ENCODE data around the gene MUC5AC. TPM values are rescaled to one million over a fixed set of nuclear protein-coding genes. Genes with fewer than 3 reads are reported as not detected.

MUC5AC gene
- total RNA-seq, 1 experiment from 2014 or later = not detected

DNA sequence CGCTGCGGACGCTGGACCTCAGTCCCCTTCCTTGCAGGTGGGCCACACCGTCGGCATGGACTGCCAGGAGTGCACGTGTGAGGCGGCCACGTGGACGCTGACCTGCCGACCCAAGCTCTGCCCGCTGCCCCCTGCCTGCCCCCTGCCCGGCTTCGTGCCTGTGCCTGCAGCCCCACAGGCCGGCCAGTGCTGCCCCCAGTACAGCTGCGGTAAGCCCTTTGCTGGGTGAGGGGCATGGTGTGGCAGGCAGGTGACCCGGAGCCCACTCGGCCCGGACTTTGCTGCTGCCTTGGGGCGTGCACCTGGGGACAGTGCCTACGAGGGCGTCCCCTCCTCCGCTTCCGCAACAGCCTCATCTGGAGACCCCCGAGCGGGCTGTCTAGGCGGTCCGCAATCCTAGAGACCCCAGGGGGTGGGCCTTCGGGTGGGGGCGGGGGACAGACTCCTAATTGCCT, 39.7 kb downstream of the MUC5AC start:
- Histone ChIP-seq H3K27ac (ENCODE audit: low read depth, low read length, poor library complexity, severe bottlenecking) (no peak overlapping the region), H3K36me3 (ENCODE audit: insufficient read depth, low read length, poor library complexity, severe bottlenecking) (no peaks in the 10 kb centered on the region), H3K9me3 (ENCODE audit: low read depth, low read length, poor library complexity, severe bottlenecking) (no peaks in the 10 kb centered on the region), H3K4me3 (ENCODE audit: low read depth, low read length, poor library complexity, severe bottlenecking) (no peak overlapping the region), H3K4me1 (ENCODE audit: insufficient read depth, low read length, poor library complexity, severe bottlenecking) (no peaks in the 10 kb centered on the region), H3K27me3 (replicated peaks; ENCODE audit: insufficient read depth, low read depth, low read length, poor library complexity) (peaks cover 4% of the 10 kb centered on the region)
- ChIA-PET CTCF (no interaction called here), POLR2A (ENCODE audit: low non-redundant PET) (no interaction called here)
- TF ChIP-seq, protein P1, sequence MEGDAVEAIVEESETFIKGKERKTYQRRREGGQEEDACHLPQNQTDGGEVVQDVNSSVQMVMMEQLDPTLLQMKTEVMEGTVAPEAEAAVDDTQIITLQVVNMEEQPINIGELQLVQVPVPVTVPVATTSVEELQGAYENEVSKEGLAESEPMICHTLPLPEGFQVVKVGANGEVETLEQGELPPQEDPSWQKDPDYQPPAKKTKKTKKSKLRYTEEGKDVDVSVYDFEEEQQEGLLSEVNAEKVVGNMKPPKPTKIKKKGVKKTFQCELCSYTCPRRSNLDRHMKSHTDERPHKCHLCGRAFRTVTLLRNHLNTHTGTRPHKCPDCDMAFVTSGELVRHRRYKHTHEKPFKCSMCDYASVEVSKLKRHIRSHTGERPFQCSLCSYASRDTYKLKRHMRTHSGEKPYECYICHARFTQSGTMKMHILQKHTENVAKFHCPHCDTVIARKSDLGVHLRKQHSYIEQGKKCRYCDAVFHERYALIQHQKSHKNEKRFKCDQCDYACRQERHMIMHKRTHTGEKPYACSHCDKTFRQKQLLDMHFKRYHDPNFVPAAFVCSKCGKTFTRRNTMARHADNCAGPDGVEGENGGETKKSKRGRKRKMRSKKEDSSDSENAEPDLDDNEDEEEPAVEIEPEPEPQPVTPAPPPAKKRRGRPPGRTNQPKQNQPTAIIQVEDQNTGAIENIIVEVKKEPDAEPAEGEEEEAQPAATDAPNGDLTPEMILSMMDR (conservative IDR thresholded peaks at IDR 0.05; ENCODE audit: low read depth, low read length) = no peak
- TF ChIP-seq EZH2 (IDR thresholded peaks at IDR 0.05; ENCODE audit: borderline replicate concordance, low read depth, low read length, poor library complexity, severe bottlenecking) = no peak
- BruUV-seq (replicated peaks) = no TSS peak
- intact Hi-C loops (cut with micrococcal nuclease; ENCODE audit: unreplicated experiment) = no loop called here
- DNase-seq (ENCODE audit: low spot score) = no peak

- BruUV-seq (replicated peaks) = no TSS peak
- POLR2A ChIA-PET (ENCODE audit: low non-redundant PET) = no interaction called here
- Histone ChIP-seq H3K9me3 (ENCODE audit: low read depth, low read length, poor library complexity, severe bottlenecking) (no peaks in the 10 kb centered on the region), H3K27me3 (replicated peaks; ENCODE audit: insufficient read depth, low read depth, low read length, poor library complexity) (peaks cover 4% of the 10 kb centered on the region), H3K4me3 (ENCODE audit: low read depth, low read length, poor library complexity, severe bottlenecking) (no peak overlapping the region), H3K4me1 (ENCODE audit: insufficient read depth, low read length, poor library complexity, severe bottlenecking) (no peaks in the 10 kb centered on the region), H3K36me3 (ENCODE audit: insufficient read depth, low read length, poor library complexity, severe bottlenecking) (no peaks in the 10 kb centered on the region), H3K27ac (ENCODE audit: low read depth, low read length, poor library complexity, severe bottlenecking) (no peak overlapping the region)
- DNase-seq (ENCODE audit: low spot score) = no peak
- CTCF ChIA-PET = no interaction called here
- intact Hi-C loops (cut with micrococcal nuclease; ENCODE audit: unreplicated experiment) = no loop called here
- TF ChIP-seq, protein P1 (conservative IDR thresholded peaks at IDR 0.05; ENCODE audit: low read depth, low read length) = no peak
- TF ChIP-seq EZH2 (IDR thresholded peaks at IDR 0.05; ENCODE audit: borderline replicate concordance, low read depth, low read length, poor library complexity, severe bottlenecking) = no peak
Measured at GRCh38 chr11:1197886-1198560, 40.3 kb downstream of the MUC5AC start.

DNA sequence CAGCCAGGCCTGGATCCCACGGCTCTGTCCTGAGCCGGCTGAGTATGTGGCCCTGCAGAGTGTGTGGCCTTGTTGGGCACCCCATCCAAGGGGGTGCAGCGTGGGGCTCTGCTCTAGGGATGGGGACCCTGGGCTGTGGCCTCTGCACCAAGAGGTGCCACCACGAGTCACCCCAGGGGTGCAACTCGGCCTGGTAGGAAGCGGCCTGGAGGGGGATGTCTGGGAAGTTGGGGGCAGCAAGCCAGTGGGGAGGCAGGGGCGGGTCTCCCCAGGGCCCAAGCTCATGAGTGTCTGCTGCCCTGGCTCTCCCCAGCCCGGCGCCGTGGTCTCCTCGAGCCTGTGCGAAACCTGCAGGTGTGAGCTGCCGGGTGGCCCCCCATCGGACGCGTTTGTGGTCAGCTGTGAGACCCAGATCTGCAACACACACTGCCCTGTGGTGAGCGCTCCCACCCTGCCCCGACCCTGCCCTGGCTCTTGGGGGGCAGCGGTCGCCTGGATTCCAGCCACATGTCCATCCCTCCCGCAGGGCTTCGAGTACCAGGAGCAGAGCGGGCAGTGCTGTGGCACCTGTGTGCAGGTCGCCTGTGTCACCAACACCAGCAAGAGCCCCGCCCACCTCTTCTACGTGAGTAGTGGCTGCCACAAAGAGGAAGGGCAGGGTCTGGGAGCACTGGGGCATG, 40.9 kb downstream of the MUC5AC start:
- no TSS peak for BruUV-seq (replicated peaks)
- CTCF ChIA-PET = no interaction called here
- no peak for TF ChIP-seq EZH2 (IDR thresholded peaks at IDR 0.05; ENCODE audit: borderline replicate concordance, low read depth, low read length, poor library complexity, severe bottlenecking)
- TF ChIP-seq, protein P1 (conservative IDR thresholded peaks at IDR 0.05; ENCODE audit: low read depth, low read length) = no peak
- intact Hi-C loops (cut with micrococcal nuclease; ENCODE audit: unreplicated experiment) = no loop called here
- Histone ChIP-seq H3K27ac (ENCODE audit: low read depth, low read length, poor library complexity, severe bottlenecking) (no peak overlapping the region), H3K4me1 (ENCODE audit: insufficient read depth, low read length, poor library complexity, severe bottlenecking) (no peaks in the 10 kb centered on the region), H3K36me3 (ENCODE audit: insufficient read depth, low read length, poor library complexity, severe bottlenecking) (no peaks in the 10 kb centered on the region), H3K4me3 (ENCODE audit: low read depth, low read length, poor library complexity, severe bottlenecking) (no peak overlapping the region), H3K9me3 (ENCODE audit: low read depth, low read length, poor library complexity, severe bottlenecking) (no peaks in the 10 kb centered on the region), H3K27me3 (replicated peaks; ENCODE audit: insufficient read depth, low read depth, low read length, poor library complexity) (peaks cover 4% of the 10 kb centered on the region)
- POLR2A ChIA-PET (ENCODE audit: low non-redundant PET) = no interaction called here
- DNase-seq (ENCODE audit: low spot score) = no peak
